HEK293T (cell line): ENCODE results near the gene MAD2L2.

Experiments
- CTCF ChIA-PET: fragments of 350-600 bp; formaldehyde crosslinking; extraction: SDS; loops from one replicate; lab custom pipeline; 2021; ENCODE audit warnings: antibody characterized with exemption, inconsistent platforms; lab: Yijun Ruan, JAX
- POLR2A ChIA-PET: fragments of 350-600 bp; formaldehyde crosslinking; extraction: SDS; loops from one replicate; lab custom pipeline; 2020; ENCODE audit warnings: antibody characterized with exemption, inconsistent platforms; lab: Yijun Ruan, JAX
- DNase-seq: peaks from one replicate; pipeline ENCODE4 v3.0.0; 2012; ENCODE audit warnings: mixed read lengths; ENCODE audit errors: extremely low spot score
- ARNT ChIP-seq: fragments of 450-650 bp; IDR thresholded peaks from 2 replicates; pipeline ENCODE4 v1.6.1; 2017; ENCODE audit warnings: mild to moderate bottlenecking
- BHLHE40 ChIP-seq: fragments of 450-650 bp; IDR thresholded peaks from 2 replicates; pipeline ENCODE4 v1.6.1; 2016; ENCODE audit warnings: mild to moderate bottlenecking, moderate library complexity, borderline replicate concordance
- CTBP1 ChIP-seq: fragments of 450-650 bp; IDR thresholded peaks from 2 replicates; pipeline ENCODE4 v1.6.1; 2016; ENCODE audit warnings: borderline replicate concordance
- ELF4 ChIP-seq: fragments of 450-650 bp; IDR thresholded peaks from 2 replicates; pipeline ENCODE4 v1.6.1; 2017; ENCODE audit warnings: antibody characterized with exemption
- FOXA1 ChIP-seq: fragments of 450-650 bp; IDR thresholded peaks from 2 replicates; pipeline ENCODE4 v1.6.1; 2016; ENCODE audit warnings: mild to moderate bottlenecking
- FOXK2 ChIP-seq: fragments of 450-650 bp; IDR thresholded peaks from 2 replicates; pipeline ENCODE4 v1.6.1; 2016; ENCODE audit warnings: mild to moderate bottlenecking
- FOXM1 ChIP-seq: fragments of 450-650 bp; IDR thresholded peaks from 2 replicates; pipeline ENCODE4 v1.6.1; 2017; ENCODE audit warnings: mild to moderate bottlenecking, borderline replicate concordance
- HDGF ChIP-seq: fragments of 450-650 bp; IDR thresholded peaks from 2 replicates; pipeline ENCODE4 v1.6.1; 2017; ENCODE audit warnings: antibody characterized with exemption, borderline replicate concordance
- L3MBTL2 ChIP-seq: fragments of 450-650 bp; conservative IDR thresholded peaks from 2 replicates; pipeline ENCODE4 v1.6.1; 2016; ENCODE audit warnings: mild to moderate bottlenecking
- LEF1 ChIP-seq: fragments of 450-650 bp; IDR thresholded peaks from 2 replicates; pipeline ENCODE4 v1.6.1; 2017; ENCODE audit warnings: mild to moderate bottlenecking, borderline replicate concordance
- NFRKB ChIP-seq: fragments of 450-650 bp; IDR thresholded peaks from 2 replicates; pipeline ENCODE4 v1.6.1; 2016; ENCODE audit warnings: mild to moderate bottlenecking, moderate library complexity
- SP1 ChIP-seq: fragments of 450-650 bp; IDR thresholded peaks from 2 replicates; pipeline ENCODE4 v1.6.1; 2017
- SUZ12 ChIP-seq: fragments of 450-650 bp; IDR thresholded peaks from 2 replicates; pipeline ENCODE4 v1.6.1; 2016; ENCODE audit warnings: mild to moderate bottlenecking
- TARDBP ChIP-seq: fragments of 450-650 bp; IDR thresholded peaks from 2 replicates; pipeline ENCODE4 v1.6.1; 2016
- ZNF384 ChIP-seq: fragments of 450-650 bp; IDR thresholded peaks from 2 replicates; pipeline ENCODE4 v1.6.1; 2016
- TF ChIP-seq, protein P1 (sequence below): fragments of 450-650 bp; IDR thresholded peaks from 2 replicates; pipeline ENCODE4 v1.6.1; 2016

MAD2L2 gene

DNA sequence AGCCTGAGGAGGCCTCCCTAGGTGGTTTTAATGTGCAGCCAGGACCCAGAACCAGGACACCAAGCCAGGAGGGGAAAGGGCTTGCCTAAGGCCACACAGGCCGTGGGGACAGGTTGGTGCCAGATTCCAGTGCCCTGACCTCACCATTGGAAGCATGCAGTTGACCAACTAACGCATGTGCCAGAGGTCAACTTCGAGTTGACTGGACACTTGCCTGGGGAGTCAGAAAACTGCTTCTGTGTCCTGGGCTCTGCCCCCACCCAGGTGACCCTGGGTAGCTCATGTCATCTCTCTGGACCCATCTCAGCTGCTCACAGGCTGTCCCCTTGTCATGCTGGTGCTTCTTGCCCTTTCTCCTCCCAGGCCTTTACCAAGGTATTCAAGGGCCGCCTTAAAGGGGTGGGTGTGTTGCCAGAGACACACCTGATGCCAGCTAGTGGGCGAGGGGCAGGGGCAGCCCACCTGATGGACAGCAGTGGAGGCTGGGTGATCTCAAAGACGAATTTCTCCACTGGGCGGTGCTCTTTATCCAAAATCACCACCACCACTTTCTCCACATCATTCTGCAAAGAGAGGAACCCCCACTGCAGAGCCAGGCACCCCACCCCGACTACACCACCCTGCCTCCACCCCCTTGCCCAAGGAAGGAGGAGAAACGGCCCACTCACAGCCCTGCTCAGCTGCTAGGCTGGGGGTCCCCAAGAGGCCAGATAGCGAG lies 4.4 kb downstream of the MAD2L2 start:
- POLR2A ChIA-PET: no interaction called here
- CTCF ChIA-PET: no interaction called here
- TF ChIP-seq FOXA1 (no peak), NFRKB (no peak), CTBP1 (no peak), FOXM1 (no peak), ARNT (no peak), LEF1 (no peak)
- TF ChIP-seq, protein P1, sequence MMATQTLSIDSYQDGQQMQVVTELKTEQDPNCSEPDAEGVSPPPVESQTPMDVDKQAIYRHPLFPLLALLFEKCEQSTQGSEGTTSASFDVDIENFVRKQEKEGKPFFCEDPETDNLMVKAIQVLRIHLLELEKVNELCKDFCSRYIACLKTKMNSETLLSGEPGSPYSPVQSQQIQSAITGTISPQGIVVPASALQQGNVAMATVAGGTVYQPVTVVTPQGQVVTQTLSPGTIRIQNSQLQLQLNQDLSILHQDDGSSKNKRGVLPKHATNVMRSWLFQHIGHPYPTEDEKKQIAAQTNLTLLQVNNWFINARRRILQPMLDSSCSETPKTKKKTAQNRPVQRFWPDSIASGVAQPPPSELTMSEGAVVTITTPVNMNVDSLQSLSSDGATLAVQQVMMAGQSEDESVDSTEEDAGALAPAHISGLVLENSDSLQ: no peak
- DNase-seq: no peak

DNA sequence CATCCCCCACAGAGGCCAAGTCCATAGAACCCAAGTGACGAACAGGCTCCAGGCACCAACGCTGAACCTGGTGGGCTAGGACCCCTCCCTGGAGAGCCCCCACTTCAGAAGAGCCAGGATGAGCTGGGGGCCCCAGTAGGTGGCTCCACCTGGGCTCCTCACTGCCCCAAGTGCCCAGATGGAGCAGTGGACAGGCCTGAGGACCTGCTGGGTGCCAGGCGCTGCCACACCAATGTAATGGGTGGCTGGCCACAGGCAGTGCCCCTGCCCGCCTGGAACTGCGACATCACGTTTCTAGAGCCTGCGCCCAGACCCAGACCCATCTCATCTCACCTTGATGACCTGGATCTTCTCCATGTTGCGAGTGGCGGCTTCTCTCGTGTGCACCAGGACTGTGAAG lies 5.6 kb downstream of the MAD2L2 start:
- ChIA-PET POLR2A (interaction anchor here (0.9 kb wide), 1 partner anchor 11 kb away, joined by 4 read pairs; the partner anchor contains the start of gene FBXO6), CTCF (no interaction called here)
- no peak for DNase-seq
- no peak for TF ChIP-seq L3MBTL2
- no peak for TF ChIP-seq FOXK2
- no peak for TF ChIP-seq HDGF
- TF ChIP-seq FOXA1: no peak
- no peak for TF ChIP-seq CTBP1
- TF ChIP-seq SP1: no peak
- TF ChIP-seq FOXM1: no peak
- no peak for TF ChIP-seq TARDBP
- TF ChIP-seq, protein P1: no peak
- TF ChIP-seq BHLHE40: no peak
- no peak for TF ChIP-seq ARNT
- no peak for TF ChIP-seq ZNF384
- TF ChIP-seq SUZ12: no peak

DNA sequence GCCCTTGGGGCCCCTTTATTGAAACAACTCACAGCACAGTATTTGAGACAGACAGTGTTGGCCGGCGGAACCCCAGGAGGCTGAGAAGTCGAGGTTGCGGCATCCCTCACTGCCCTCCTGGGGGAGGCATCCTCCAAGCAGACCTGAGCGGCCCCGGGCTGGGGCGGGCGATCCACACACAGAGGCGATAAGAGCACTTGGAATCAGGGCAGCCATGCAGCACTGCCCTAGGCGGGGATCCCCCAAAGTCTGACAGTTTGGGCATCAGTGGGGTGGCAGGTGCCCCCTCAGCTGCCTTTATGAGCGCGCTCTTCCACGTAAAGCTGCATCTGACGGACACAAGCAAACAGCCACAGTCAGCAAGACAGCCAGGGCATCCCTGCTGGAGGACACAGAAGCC lies 6.5 kb downstream of the MAD2L2 start:
- TF ChIP-seq, protein P1: no peak
- TF ChIP-seq SP1 (no peak), LEF1 (no peak), L3MBTL2 (no peak), HDGF (no peak), NFRKB (no peak), CTBP1 (no peak), ZNF384 (no peak), SUZ12 (no peak), FOXM1 (no peak), TARDBP (no peak), FOXA1 (no peak), FOXK2 (no peak), ELF4 (no peak), BHLHE40 (no peak), ARNT (no peak)
- DNase-seq: no peak
- POLR2A ChIA-PET: interaction anchor here (0.8 kb wide), 1 partner anchor 33 kb away, joined by 3 read pairs; no protein-coding TSS in a partner anchor
- CTCF ChIA-PET: no interaction called here

DNA sequence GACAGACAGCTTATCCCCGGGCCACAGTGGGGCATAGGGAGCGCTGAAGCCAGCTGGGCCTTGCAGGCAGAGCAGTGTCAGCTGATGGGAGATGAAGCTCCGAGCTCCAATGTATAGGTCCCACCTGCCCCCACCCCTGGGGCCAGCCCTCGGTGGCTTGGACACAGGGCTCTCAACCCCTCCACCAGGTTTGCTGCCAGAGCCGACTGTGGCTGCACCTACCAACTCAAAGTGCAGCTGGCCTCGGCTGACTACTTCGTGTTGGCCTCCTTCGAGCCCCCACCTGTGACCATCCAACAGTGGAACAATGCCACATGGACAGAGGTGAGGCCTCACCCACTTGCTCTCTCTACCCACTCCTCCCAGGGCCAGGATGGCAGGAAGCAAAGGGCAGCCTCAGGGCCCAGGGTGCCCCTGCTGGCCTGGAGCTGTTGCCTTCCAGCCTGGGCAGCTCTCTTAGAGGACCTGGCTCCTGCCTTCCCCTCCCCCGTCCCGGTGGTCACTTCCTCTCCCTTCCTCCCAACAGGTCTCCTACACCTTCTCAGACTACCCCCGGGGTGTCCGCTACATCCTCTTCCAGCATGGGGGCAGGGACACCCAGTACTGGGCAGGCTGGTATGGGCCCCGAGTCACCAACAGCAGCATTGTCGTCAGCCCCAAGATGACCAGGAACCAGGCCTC lies 7.7 kb downstream of the MAD2L2 start:
- ChIA-PET POLR2A (interaction anchor here (0.8 to 1.3 kb wide), 2 partner anchors 11 to 34 kb away, joined by 3 read pairs; no protein-coding TSS in a partner anchor), CTCF (interaction anchor here (1.4 kb wide), 1 partner anchor 9 kb away, joined by 5 read pairs; the partner anchor contains the start of gene FBXO6)

More for the DNA sequence above, 7.7 kb downstream of the MAD2L2 start:
- DNase-seq: no peak
- TF ChIP-seq, protein P1: no peak
- no peak for TF ChIP-seq L3MBTL2
- TF ChIP-seq FOXK2: no peak
- TF ChIP-seq HDGF: no peak
- no peak for TF ChIP-seq ZNF384
- TF ChIP-seq CTBP1: no peak
- TF ChIP-seq LEF1: no peak
- TF ChIP-seq FOXA1: no peak
- TF ChIP-seq FOXM1: no peak
- no peak for TF ChIP-seq BHLHE40
- no peak for TF ChIP-seq ARNT
- TF ChIP-seq TARDBP: no peak
